BE2C (cell line): ENCODE results near the gene TSGA10.
"Not testable (repeated sequence)": the region's sequence is repeated elsewhere in the genome, so short reads cannot be mapped to it uniquely, and the experiment has no call there.

ENCODE experiments used
- DNase-seq: peaks from one replicate; pipeline ENCODE4 v3.0.0-alpha.2; 2020
- H3K27me3 ChIP-seq: fragments of 250-450 bp; sonication (Bioruptor Pico); 2 replicates; pipeline ENCODE4 v1.5.1; 2020; ENCODE audit warnings: mild to moderate bottlenecking
- H3K36me3 ChIP-seq: fragments of 250-450 bp; sonication (Bioruptor Pico); 2 replicates; pipeline ENCODE4 v1.5.1; 2020; ENCODE audit warnings: mild to moderate bottlenecking
- H3K4me1 ChIP-seq: fragments of 250-450 bp; sonication (Bioruptor Pico); 2 replicates; pipeline ENCODE4 v1.5.1; 2020
- H3K4me3 ChIP-seq: 2 replicates; pipeline ENCODE4 v1.5.1; 2011; ENCODE audit warnings: low read depth, low read length
- H3K9me3 ChIP-seq: fragments of 250-450 bp; sonication (Bioruptor Pico); 2 replicates; pipeline ENCODE4 v1.5.1; 2020
- CTCF ChIP-seq: IDR thresholded peaks from 2 replicates; pipeline ENCODE4 v1.5.1; 2012; ENCODE audit warnings: mild to moderate bottlenecking, low read depth, low read length

Gene TSGA10

DNA sequence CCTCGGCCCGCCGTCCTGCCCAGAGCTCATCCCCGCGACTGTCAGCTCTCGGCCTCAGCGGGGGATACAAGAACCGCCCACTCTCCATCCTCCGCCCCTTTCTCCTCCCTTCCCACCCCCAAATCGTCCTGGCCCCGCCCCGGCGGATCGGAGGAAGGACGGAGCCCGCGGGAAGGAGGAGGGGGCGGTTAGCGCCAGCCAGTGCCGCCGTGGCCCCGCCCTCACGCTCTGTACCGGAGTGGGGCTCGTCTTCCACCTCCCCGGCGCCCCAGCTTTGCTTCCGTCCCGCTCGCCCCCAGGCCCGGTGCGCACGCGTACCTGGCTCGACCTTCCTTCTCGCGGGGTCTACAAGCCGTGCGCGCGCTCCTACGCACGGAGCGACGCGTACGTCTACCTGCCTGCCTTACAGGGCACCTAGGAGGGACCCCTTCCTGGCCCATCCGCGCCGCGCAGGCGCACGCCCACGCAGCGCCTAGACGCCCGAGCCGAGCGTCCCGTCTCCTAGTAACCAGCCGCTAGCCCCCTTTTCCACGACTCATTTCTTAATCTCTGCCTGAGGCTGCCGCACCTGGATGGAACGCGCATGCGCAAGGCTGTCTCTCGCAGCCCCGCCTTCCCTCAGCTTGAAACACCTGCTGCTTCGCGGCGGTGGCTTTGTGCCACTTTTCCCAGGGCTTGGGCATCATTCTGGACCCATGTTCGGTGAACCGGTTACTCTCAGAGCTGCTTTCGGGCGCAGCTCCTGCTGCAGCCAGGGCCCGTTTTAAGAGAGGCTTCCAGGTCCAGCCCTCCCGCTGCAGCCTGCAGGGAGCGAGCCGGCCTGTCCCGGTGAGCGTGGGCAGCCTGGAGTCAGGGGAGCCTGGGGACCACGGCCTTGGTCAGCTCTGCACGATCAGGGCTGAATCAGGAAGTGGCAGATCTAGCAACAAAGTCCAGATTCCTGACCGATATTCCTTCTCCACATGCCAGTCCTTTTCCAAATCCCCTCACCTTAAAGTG is 13.3 kb downstream of the TSGA10 start, which contains the start of gene C2orf15:
Gene C2orf15, plus strand, starts transcription at position 598 of the 999 bp plus-strand sequence. CDS start 8,852 bp downstream, outside the sequence.
- DNase-seq: peak; percentile 86
- Histone ChIP-seq H3K27me3 (peaks cover 12% of the 10 kb centered on the region), H3K36me3 (no peaks in the 10 kb centered on the region), H3K9me3 (no peaks in the 10 kb centered on the region), H3K4me3 (peak within 1 kb of the TSS; percentile 69), H3K4me1 (no peaks in the 10 kb centered on the region)
- no peak for TF ChIP-seq CTCF

DNA sequence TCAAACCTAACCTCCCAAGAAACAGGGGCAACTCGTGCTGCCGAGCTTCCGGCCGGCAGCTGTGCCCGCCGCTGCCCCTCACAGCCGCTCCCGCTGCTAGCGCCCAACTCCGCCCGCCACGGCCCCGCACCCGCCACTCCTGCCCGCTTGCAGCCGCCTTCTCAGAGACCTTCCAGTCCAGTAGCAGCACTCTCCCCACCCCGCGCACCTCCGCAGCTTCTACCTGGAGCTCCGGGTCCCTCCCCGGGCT is 14.0 kb downstream of the TSGA10 start:
- Histone ChIP-seq H3K4me1 (no peaks in the 10 kb centered on the region), H3K4me3 (peak overlapping the region; percentile 69), H3K36me3 (no peaks in the 10 kb centered on the region), H3K27me3 (peaks cover 12% of the 10 kb centered on the region), H3K9me3 (no peaks in the 10 kb centered on the region)
- no peak for DNase-seq
- no peak for TF ChIP-seq CTCF

- DNase-seq: no peak
- no peak for TF ChIP-seq CTCF
These were observed 14.5 kb downstream of the TSGA10 start for GRCh38 chr2:99140056-99140859.

DNA sequence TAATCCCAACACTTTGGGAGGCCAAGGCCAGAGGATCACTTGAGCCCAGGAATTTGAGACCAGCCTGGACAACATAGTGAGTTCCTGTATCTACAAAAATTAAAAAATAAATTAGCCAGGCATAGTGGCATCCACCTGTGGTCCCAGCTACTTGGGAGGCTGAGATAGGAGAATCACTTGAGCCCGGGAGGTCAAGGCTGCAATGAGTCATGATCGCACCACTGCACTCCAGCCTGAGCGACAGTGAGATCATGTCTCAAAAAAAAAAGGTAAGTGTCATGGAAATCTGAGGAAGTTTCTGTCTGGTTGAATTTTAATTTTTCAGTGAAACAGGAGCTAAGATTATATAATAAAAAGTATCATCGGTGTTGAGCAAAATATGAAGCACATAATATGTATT is 15.7 kb downstream of the TSGA10 start:
- no peaks in the 10 kb centered on the region for H3K9me3 ChIP-seq
- no peak for TF ChIP-seq CTCF
- no peak for DNase-seq
- no peak overlapping the region for H3K4me3 ChIP-seq
- H3K4me1 ChIP-seq: no peaks in the 10 kb centered on the region
- no peaks in the 10 kb centered on the region for H3K36me3 ChIP-seq
- peaks cover 12% of the 10 kb centered on the region for H3K27me3 ChIP-seq

More at GRCh38 chr2:99140056-99140859, 14.5 kb downstream of the TSGA10 start:
- Histone ChIP-seq H3K27me3 (peaks cover 12% of the 10 kb centered on the region), H3K4me3 (peak overlapping the region; percentile 69), H3K9me3 (no peaks in the 10 kb centered on the region), H3K4me1 (no peaks in the 10 kb centered on the region), H3K36me3 (no peaks in the 10 kb centered on the region)

- not testable (repeated sequence) for H3K36me3 ChIP-seq, H3K4me1 ChIP-seq, H3K9me3 ChIP-seq, H3K4me3 ChIP-seq, H3K27me3 ChIP-seq, DNase-seq
These were observed 19.6 kb downstream of the TSGA10 start for GRCh38 chr2:99135044-99135556.

DNA sequence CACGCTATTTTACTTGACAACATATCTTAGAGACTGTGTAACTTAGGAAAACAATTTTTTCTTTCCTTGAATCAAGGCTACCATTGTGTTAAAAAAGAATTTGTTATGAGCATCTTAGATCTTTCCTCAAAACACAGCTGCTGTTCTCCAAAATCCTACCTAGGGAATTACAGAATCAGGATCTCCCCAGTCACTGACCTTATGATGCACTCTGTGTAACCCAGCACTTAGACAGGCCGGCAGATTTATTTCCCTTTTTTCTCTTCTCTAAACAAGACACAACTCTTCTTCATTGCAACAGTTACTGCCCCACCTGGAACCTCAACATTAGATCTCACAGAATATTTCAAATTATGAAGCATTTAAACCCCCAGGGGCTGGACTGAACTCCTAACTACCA is 26.8 kb downstream of the TSGA10 start:
- Histone ChIP-seq H3K4me3 (no peak overlapping the region), H3K27me3 (no peaks in the 10 kb centered on the region; the same call in 1 of the 2 replicates), H3K4me1 (no peaks in the 10 kb centered on the region), H3K9me3 (no peaks in the 10 kb centered on the region), H3K36me3 (no peaks in the 10 kb centered on the region)
- no peak for TF ChIP-seq CTCF
- DNase-seq: no peak
